Activated T-cell treated with anti-CD3 and anti-CD28 coated beads, Interleukin-2, amount 50 U/mL, for 72 hours (primary cell): ENCODE results near the gene TMEM178B. TPM values are rescaled to one million over a fixed set of nuclear protein-coding genes. Genes with fewer than 3 reads are reported as not detected.
A peak's percentile ranks its signal among the peaks of the same experiment; 100 is the strongest.
"Not testable (repeated sequence)": the region's sequence is repeated elsewhere in the genome, so short reads cannot be mapped to it uniquely, and the experiment has no call there.

Experiments
- ATAC-seq, 2 donors: fragments of 150-1000 bp; cut with Tn5 transposase; replicated peaks in 1 of 2; 2 replicates each; pipeline ENCODE4 v1.10.0; 2021; ENCODE audit warnings: moderate library complexity in 2 of 2, mild to moderate bottlenecking in 1 of 2
- DNase-seq, 2 donors: peaks; one replicate each; pipeline ENCODE4 v3.0.0; 2021 to 2022; ENCODE audit warnings: mixed read lengths in 1 of 2
- H3K27ac Mint-ChIP-seq: one replicate; pipeline ENCODE4 v1.8.0; 2022; ENCODE audit warnings: mild to moderate bottlenecking, moderate library complexity, mixed read lengths
- H3K27me3 Mint-ChIP-seq: one replicate; pipeline ENCODE4 v1.8.0; 2022; ENCODE audit warnings: low read depth, mixed read lengths
- H3K36me3 Mint-ChIP-seq, 2 donors: one replicate each; pipeline ENCODE4 v1.8.0; 2022; ENCODE audit warnings: mixed read lengths in 2 of 2, mild to moderate bottlenecking in 1 of 2; ENCODE audit not compliant: insufficient read depth in 2 of 2
- H3K4me1 Mint-ChIP-seq: one replicate; pipeline ENCODE4 v1.8.0; 2022; ENCODE audit warnings: low read depth, mixed read lengths
- H3K4me3 Mint-ChIP-seq, 2 donors: one replicate each; pipeline ENCODE4 v1.8.0; 2022; ENCODE audit warnings: mild to moderate bottlenecking in 2 of 2, mixed read lengths in 2 of 2, moderate library complexity in 2 of 2
- H3K9me3 Mint-ChIP-seq, 2 donors: one replicate each; pipeline ENCODE4 v1.8.0; 2022; ENCODE audit warnings: mixed read lengths in 2 of 2
- total RNA-seq, 2 donors: library from RNA; stranded (reverse); gene quantifications; one replicate each; pipeline ENCODE4 v1.2.3, GENCODE V29; 2022

Gene TMEM178B
- total RNA-seq, 2 donors from 2014 or later, result 1.0 to 1.4 TPM

DNA sequence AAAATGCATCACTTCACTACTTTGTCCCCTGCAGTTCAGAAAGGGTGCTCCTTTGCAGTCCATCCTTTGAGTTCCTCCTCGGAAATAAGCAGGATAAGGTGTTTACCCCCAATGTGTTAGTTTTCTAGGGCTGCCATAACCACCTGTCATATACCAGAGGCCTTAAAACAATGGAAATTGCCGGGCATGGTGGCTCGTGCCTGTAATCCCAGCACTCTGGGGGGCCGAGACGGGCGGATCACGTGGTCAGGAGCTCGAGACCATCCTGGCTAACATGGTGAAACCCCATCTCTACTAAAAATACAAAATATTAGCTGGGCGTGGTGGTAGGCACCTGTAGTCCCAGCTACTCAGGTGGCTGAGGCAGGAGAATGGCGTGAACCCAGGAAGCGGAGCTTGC lies 330.0 kb downstream of the TMEM178B start:
- H3K9me3 Mint-ChIP-seq, DNase-seq, H3K4me3 Mint-ChIP-seq, H3K27ac Mint-ChIP-seq, H3K4me1 Mint-ChIP-seq, ATAC-seq, H3K36me3 Mint-ChIP-seq: not testable (repeated sequence)
- peaks cover 18% of the 10 kb centered on the region for H3K27me3 Mint-ChIP-seq

DNA sequence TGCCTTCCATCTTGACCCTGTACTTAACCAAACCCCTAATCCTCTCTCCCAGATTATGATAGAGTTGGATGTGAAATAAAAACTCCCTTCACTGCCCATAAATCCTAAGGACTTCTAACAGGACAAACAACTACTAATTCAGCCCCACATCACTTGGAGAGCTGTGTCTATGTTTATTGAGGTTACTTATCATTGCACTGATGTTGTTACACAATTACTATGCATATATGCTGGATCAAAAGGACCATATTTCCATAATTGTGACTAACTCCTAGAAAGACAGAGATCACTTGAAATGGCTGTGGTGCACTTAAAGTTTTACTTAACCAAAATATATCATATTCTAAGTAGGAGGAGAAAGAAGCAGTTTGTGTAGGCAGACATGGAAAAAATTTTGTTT lies 332.5 kb downstream of the TMEM178B start:
- DNase-seq (no peak), ATAC-seq (no peak)
- Mint-ChIP-seq H3K4me1 (peaks cover 7% of the 10 kb centered on the region), H3K36me3 (no peaks in the 10 kb centered on the region), H3K9me3 (no peaks in the 10 kb centered on the region), H3K27me3 (peaks cover 28% of the 10 kb centered on the region), H3K27ac (no peak overlapping the region), H3K4me3 (no peak overlapping the region)

- H3K36me3 Mint-ChIP-seq, result no peaks in the 10 kb centered on the region
- ATAC-seq (no peak), DNase-seq (no peak)
- peaks cover 7% of the 10 kb centered on the region for H3K4me1 Mint-ChIP-seq
- no peak overlapping the region for H3K4me3 Mint-ChIP-seq
- peaks cover 37% of the 10 kb centered on the region for H3K27me3 Mint-ChIP-seq
- no peaks in the 10 kb centered on the region for H3K9me3 Mint-ChIP-seq
- H3K27ac Mint-ChIP-seq, result no peak overlapping the region
These were observed 334.0 kb downstream of the TMEM178B start for GRCh38 chr7:141407893-141408292.

- ATAC-seq, result peak in 1 of 2 donors; percentile 50
- H3K9me3 Mint-ChIP-seq, result no peaks in the 10 kb centered on the region
- DNase-seq, result no peak
- H3K27ac Mint-ChIP-seq, result no peak overlapping the region
- peaks cover 7% of the 10 kb centered on the region for H3K4me1 Mint-ChIP-seq
- H3K4me3 Mint-ChIP-seq, result no peak overlapping the region
- peaks cover 37% of the 10 kb centered on the region for H3K27me3 Mint-ChIP-seq
- H3K36me3 Mint-ChIP-seq, result no peaks in the 10 kb centered on the region
These were observed 334.6 kb downstream of the TMEM178B start for GRCh38 chr7:141408440-141408839.

GRCh38 chr7:141409219-141409618 lies 335.4 kb downstream of the TMEM178B start:
- ATAC-seq (no peak), DNase-seq (no peak)
- no peaks in the 10 kb centered on the region for H3K9me3 Mint-ChIP-seq
- H3K36me3 Mint-ChIP-seq, result no peaks in the 10 kb centered on the region
- H3K27me3 Mint-ChIP-seq, result peaks cover 37% of the 10 kb centered on the region
- H3K4me1 Mint-ChIP-seq, result peaks cover 7% of the 10 kb centered on the region
- H3K27ac Mint-ChIP-seq, result no peak overlapping the region
- H3K4me3 Mint-ChIP-seq, result no peak overlapping the region

DNA sequence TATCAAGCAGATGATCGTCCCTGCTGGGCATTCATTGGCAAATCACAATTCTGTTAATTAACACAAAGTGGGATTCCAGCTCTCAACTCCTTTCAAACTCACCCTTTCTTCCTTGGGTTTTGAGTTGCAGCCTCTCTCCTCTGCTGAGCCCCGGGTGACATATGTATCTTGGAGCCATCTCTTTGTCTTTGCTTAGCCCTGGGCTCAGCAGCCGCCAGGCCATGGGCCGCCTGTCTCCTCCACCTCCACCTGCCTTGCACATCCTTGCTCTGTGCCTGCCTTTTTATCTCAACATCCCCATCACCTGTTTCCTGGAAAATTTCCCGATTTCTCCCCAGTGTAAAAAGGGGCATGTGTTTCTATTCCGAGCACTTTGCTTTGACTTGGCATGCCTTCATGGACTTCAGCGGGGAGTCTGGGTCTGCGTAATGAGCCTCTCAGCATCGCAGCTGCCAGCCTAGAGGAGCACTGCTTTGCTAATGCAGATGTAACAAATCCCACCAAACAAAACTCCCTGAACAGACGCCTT lies 336.0 kb downstream of the TMEM178B start:
- Mint-ChIP-seq H3K36me3 (no peaks in the 10 kb centered on the region), H3K4me3 (no peak overlapping the region), H3K27me3 (peaks cover 40% of the 10 kb centered on the region), H3K4me1 (peaks cover 7% of the 10 kb centered on the region), H3K9me3 (no peaks in the 10 kb centered on the region), H3K27ac (no peak overlapping the region)
- DNase-seq (no peak), ATAC-seq (no peak)

DNA sequence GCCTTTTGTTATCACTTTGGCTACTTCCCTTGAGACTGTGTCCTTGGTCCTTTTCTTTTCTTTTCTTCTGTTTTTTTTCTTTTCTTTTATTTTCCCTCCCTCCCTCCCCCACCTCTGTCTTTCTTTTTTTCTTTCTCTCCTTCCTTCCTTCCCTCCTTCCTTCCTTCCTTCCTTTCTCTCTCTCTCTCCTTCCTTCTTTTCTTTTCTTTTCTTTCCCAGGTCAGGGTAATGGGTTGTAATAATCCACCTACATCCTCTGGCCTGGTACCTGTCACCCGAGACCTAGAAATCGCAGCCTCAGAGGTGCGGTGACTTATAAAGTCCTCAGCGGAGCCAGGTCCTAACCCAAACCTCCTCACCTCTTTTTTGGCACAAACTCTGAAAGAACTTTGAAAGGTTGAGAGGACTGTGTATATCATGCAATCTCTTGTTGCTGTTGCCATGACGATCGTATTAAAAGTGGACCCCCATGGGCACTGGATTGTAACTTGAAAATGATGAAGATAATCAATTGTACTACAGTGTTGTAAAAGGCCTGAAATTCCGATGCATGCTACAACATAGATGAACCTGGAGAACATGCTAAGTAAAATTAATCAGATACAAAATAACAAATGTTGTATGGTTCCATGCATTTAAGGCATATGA lies 336.6 kb downstream of the TMEM178B start:
- DNase-seq (no peak), ATAC-seq (no peak)
- Mint-ChIP-seq H3K4me3 (no peak overlapping the region), H3K36me3 (no peaks in the 10 kb centered on the region), H3K4me1 (peaks cover 7% of the 10 kb centered on the region), H3K27me3 (peaks cover 43% of the 10 kb centered on the region), H3K27ac (peak overlapping the region; percentile 39), H3K9me3 (no peaks in the 10 kb centered on the region)

DNA sequence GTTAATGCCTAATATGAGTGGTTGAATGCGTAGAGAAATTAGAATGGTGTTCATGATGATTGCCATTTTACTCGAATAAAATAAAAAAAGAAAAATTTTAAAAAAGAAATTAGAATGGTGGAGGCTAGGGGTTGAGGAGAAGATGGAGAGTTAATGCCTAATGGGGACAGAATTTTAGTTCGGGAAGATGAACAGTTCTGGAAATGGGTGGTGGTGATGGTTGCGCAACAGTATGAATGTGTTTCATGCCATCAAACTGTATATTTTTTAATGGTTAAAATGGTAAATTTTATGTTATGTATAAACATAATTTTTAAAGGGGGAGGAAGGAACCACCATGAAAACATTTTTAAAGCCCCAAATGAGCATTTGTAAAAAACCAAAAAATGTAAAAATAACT lies 337.3 kb downstream of the TMEM178B start:
- H3K27me3 Mint-ChIP-seq, result peaks cover 40% of the 10 kb centered on the region
- ATAC-seq (no peak), DNase-seq (no peak)
- H3K36me3 Mint-ChIP-seq, result no peaks in the 10 kb centered on the region
- H3K27ac Mint-ChIP-seq, result no peak overlapping the region
- H3K9me3 Mint-ChIP-seq, result no peaks in the 10 kb centered on the region
- peaks cover 7% of the 10 kb centered on the region for H3K4me1 Mint-ChIP-seq
- H3K4me3 Mint-ChIP-seq, result no peak overlapping the region

DNA sequence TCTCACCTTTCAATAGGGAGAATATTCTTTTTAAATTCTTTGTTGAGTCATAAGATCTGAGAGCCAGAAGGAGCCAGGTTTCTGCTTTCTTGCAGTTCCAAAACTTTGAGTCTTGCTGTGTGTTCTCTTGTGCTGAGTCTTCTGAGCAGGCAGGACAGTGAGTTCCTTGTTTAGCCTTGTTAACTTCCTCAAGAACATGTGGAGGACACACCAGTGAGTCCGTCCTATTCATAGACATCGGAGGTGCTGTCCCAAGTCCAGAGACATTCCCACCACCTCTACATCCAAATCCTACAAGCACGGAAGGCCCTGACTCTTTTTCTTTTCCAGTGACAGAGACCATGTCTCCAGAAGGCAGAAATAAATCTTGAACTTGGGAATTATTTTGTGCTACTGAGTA lies 342.1 kb downstream of the TMEM178B start:
- no peaks in the 10 kb centered on the region for H3K36me3 Mint-ChIP-seq
- H3K27me3 Mint-ChIP-seq, result peaks cover 34% of the 10 kb centered on the region
- no peak overlapping the region for H3K27ac Mint-ChIP-seq
- DNase-seq (no peak), ATAC-seq (no peak)
- H3K9me3 Mint-ChIP-seq, result no peaks in the 10 kb centered on the region
- no peaks in the 10 kb centered on the region for H3K4me1 Mint-ChIP-seq
- no peak overlapping the region for H3K4me3 Mint-ChIP-seq

- H3K9me3 Mint-ChIP-seq, result no peaks in the 10 kb centered on the region
- H3K4me3 Mint-ChIP-seq, result no peak overlapping the region
- H3K27ac Mint-ChIP-seq, result no peak overlapping the region
- DNase-seq (no peak), ATAC-seq (no peak)
- H3K4me1 Mint-ChIP-seq, result no peaks in the 10 kb centered on the region
- H3K27me3 Mint-ChIP-seq, result peaks cover 32% of the 10 kb centered on the region
- no peaks in the 10 kb centered on the region for H3K36me3 Mint-ChIP-seq
These were observed 342.9 kb downstream of the TMEM178B start for GRCh38 chr7:141416650-141417270.

GRCh38 chr7:141417506-141417905 lies 343.6 kb downstream of the TMEM178B start:
- no peak overlapping the region for H3K27ac Mint-ChIP-seq
- H3K4me1 Mint-ChIP-seq, result no peaks in the 10 kb centered on the region
- DNase-seq (no peak), ATAC-seq (no peak)
- H3K27me3 Mint-ChIP-seq, result peaks cover 25% of the 10 kb centered on the region
- H3K9me3 Mint-ChIP-seq, result no peaks in the 10 kb centered on the region
- no peaks in the 10 kb centered on the region for H3K36me3 Mint-ChIP-seq
- no peak overlapping the region for H3K4me3 Mint-ChIP-seq

DNA sequence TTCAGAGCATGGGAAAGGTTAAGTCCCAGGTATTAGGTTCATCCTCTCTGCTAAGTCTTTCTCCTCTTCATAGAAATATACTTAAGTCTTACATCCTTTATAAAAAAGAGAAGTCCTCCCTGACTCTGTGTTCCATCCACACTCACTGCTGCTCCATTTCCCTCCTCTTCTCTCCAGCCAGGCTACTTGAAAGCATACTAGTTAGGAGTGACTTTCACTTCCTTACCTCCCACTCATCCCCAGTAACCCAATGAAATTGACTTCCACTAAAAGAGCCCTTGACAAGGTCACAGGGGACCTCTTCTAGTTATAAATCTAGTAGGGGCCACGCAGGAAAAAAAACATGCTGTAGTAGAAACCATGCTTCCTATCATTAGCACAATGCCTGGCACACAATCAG lies 344.2 kb downstream of the TMEM178B start:
- Mint-ChIP-seq H3K4me3 (no peak overlapping the region), H3K36me3 (no peaks in the 10 kb centered on the region), H3K27ac (no peak overlapping the region), H3K4me1 (no peaks in the 10 kb centered on the region), H3K27me3 (peaks cover 25% of the 10 kb centered on the region), H3K9me3 (no peaks in the 10 kb centered on the region)
- ATAC-seq, result no peak
- no peak for DNase-seq

DNA sequence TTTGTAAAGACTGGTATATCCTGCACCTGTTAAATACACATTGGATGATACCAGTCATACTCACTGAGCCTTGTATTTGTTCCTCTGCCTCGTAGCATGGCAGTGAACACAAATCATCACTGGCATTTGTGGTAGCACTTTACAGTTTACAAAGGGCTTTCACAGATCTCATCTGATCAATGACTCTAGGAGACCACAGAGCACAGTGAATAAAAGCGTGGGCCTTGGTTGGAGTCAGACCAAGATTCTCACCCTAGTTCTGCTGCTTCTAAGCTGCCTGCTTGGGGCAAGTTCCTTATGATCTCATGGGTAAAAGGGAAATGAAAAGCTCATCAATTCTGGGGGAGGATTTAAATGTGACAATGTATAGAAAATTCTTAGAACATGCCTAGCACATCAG lies 347.4 kb downstream of the TMEM178B start:
- H3K36me3 Mint-ChIP-seq, result peaks cover under 1% of the 10 kb centered on the region in 2 donors
- peaks cover 24% of the 10 kb centered on the region for H3K27me3 Mint-ChIP-seq
- DNase-seq, result no peak
- peak in 1 of 2 donors; percentile 82 for ATAC-seq
- H3K9me3 Mint-ChIP-seq, result peaks cover 0 to 5% of the 10 kb centered on the region in 2 donors
- H3K27ac Mint-ChIP-seq, result no peak overlapping the region
- no peak overlapping the region for H3K4me3 Mint-ChIP-seq
- H3K4me1 Mint-ChIP-seq, result no peaks in the 10 kb centered on the region

DNA sequence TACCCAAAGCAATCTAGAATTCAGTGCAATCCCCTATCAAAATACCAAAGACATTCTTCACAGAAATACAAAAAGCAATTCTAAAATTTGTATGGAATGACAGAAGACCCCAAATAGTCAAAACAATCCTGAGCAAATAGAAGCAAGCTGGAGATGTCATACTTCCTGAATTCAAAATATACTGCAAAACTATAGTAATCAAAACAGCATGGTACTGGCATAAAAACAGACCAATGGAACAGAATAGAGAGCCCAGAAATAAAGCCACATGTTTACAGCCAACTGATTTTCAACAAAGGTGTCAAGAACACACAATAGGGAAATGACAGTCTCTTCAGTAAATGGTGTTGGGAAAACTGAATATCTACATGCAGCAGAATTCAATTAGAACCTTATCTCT lies 353.3 kb downstream of the TMEM178B start:
- Mint-ChIP-seq H3K36me3 (peaks cover 2% of the 10 kb centered on the region in 2 donors), H3K9me3 (peaks cover 5 to 12% of the 10 kb centered on the region in 2 donors), H3K4me3 (no peak overlapping the region), H3K27me3 (peaks cover 25% of the 10 kb centered on the region), H3K4me1 (no peaks in the 10 kb centered on the region), H3K27ac (no peak overlapping the region)
- no peak for DNase-seq
- no peak for ATAC-seq
